Endothelial cell (in vitro differentiated cells): ENCODE data around the gene CRY1. TPM values are rescaled to one million over a fixed set of nuclear protein-coding genes. Genes with fewer than 3 reads are reported as not detected.
"Not testable (repeated sequence)": the region's sequence is repeated elsewhere in the genome, so short reads cannot be mapped to it uniquely, and the experiment has no call there.

Source experiments
- DNase-seq: peaks from one replicate; pipeline ENCODE4 v3.0.0; 2021; ENCODE audit warnings: low spot score
- H3K27ac Mint-ChIP-seq: one replicate; pipeline ENCODE4 v1.8.0; 2021; ENCODE audit warnings: mixed read lengths, inconsistent platforms; ENCODE audit not compliant: unreplicated experiment
- H3K27me3 Mint-ChIP-seq: one replicate; pipeline ENCODE4 v1.8.0; 2021; ENCODE audit warnings: mild to moderate bottlenecking, moderate library complexity, mixed read lengths, inconsistent platforms; ENCODE audit not compliant: unreplicated experiment
- H3K36me3 Mint-ChIP-seq: one replicate; pipeline ENCODE4 v1.8.0; 2021; ENCODE audit warnings: mild to moderate bottlenecking, low read depth, mixed read lengths, inconsistent platforms; ENCODE audit not compliant: unreplicated experiment
- H3K4me1 Mint-ChIP-seq: one replicate; pipeline ENCODE4 v1.8.0; 2021; ENCODE audit warnings: mild to moderate bottlenecking, mixed read lengths, inconsistent platforms; ENCODE audit not compliant: unreplicated experiment
- H3K4me3 Mint-ChIP-seq: one replicate; pipeline ENCODE4 v1.8.0; 2021; ENCODE audit warnings: mild to moderate bottlenecking, mixed read lengths, inconsistent platforms; ENCODE audit not compliant: unreplicated experiment
- H3K9me3 Mint-ChIP-seq: one replicate; pipeline ENCODE4 v1.8.0; 2021; ENCODE audit warnings: mixed read lengths, inconsistent platforms; ENCODE audit not compliant: unreplicated experiment
- CTCF ChIP-seq: fragments of 200-600 bp; sonication (generic); IDR thresholded peaks from one replicate; pipeline ENCODE4 v1.5.0; 2021; ENCODE audit warnings: antibody characterized with exemption; ENCODE audit not compliant: unreplicated experiment
- total RNA-seq: library from RNA; stranded (reverse); fragmentation: NEBNext Ultra II Directional; extraction: Animal tissue kit (Norgen Biotek cat#: 25700); gene quantifications from one replicate; pipeline ENCODE4 v1.2.1, GENCODE V29; 2021; ENCODE audit not compliant: unreplicated experiment

Gene CRY1
- total RNA-seq, 1 donor from 2014 or later = 38.3 TPM

GRCh38 chr12:107079172-107080011, 14.0 kb downstream of the CRY1 start:
- DNase-seq = no peak
- TF ChIP-seq CTCF = peak; percentile 44

GRCh38 chr12:107073266-107073665, 20.1 kb downstream of the CRY1 start:
- H3K4me3 Mint-ChIP-seq, H3K4me1 Mint-ChIP-seq, H3K27me3 Mint-ChIP-seq, H3K9me3 Mint-ChIP-seq, DNase-seq, H3K27ac Mint-ChIP-seq, H3K36me3 Mint-ChIP-seq: not testable (repeated sequence)

More at GRCh38 chr12:107079172-107080011, 14.0 kb downstream of the CRY1 start:
- H3K27me3 Mint-ChIP-seq = peaks cover 2% of the 10 kb centered on the region
- peaks cover 7% of the 10 kb centered on the region for H3K4me1 Mint-ChIP-seq
- no peak overlapping the region for H3K27ac Mint-ChIP-seq
- peaks cover 4% of the 10 kb centered on the region for H3K36me3 Mint-ChIP-seq
- H3K4me3 Mint-ChIP-seq = no peak overlapping the region
- H3K9me3 Mint-ChIP-seq = no peaks in the 10 kb centered on the region

GRCh38 chr12:107066691-107067090, 26.7 kb downstream of the CRY1 start:
- H3K4me3 Mint-ChIP-seq = no peak overlapping the region
- no peaks in the 10 kb centered on the region for H3K36me3 Mint-ChIP-seq
- no peak overlapping the region for H3K27ac Mint-ChIP-seq
- no peak for DNase-seq
- no peak for TF ChIP-seq CTCF
- H3K27me3 Mint-ChIP-seq = no peaks in the 10 kb centered on the region
- H3K9me3 Mint-ChIP-seq = no peaks in the 10 kb centered on the region
- no peaks in the 10 kb centered on the region for H3K4me1 Mint-ChIP-seq

- Mint-ChIP-seq H3K4me1 (no peaks in the 10 kb centered on the region), H3K9me3 (no peaks in the 10 kb centered on the region), H3K4me3 (no peak overlapping the region), H3K27me3 (no peaks in the 10 kb centered on the region), H3K36me3 (no peaks in the 10 kb centered on the region), H3K27ac (no peak overlapping the region)
- TF ChIP-seq CTCF = no peak
- DNase-seq = no peak
Measured at GRCh38 chr12:107064687-107065086, 28.7 kb downstream of the CRY1 start.

- no peak for TF ChIP-seq CTCF
- DNase-seq = no peak
- Mint-ChIP-seq H3K36me3 (no peaks in the 10 kb centered on the region), H3K4me1 (no peaks in the 10 kb centered on the region), H3K27ac (no peak overlapping the region), H3K27me3 (no peaks in the 10 kb centered on the region), H3K9me3 (no peaks in the 10 kb centered on the region), H3K4me3 (no peak overlapping the region)
Measured at GRCh38 chr12:107064243-107064642, 29.1 kb downstream of the CRY1 start.
